Fibroblast of lung (primary cell): ENCODE results near the gene IQSEC3. TPM values are rescaled to one million over a fixed set of nuclear protein-coding genes. Genes with fewer than 3 reads are reported as not detected.

ENCODE experiments used
- DNase-seq, 2 donors: peaks; one replicate each; pipeline versions ENCODE4 v3.0.0 to v3.0.0-alpha.2; 2010; ENCODE audit warnings: low read depth in 2 of 2
- H2AFZ ChIP-seq: 2 replicates; pipeline ENCODE4 v1.5.1; 2012; ENCODE audit warnings: low read length, control low read depth, inconsistent platforms
- H3K27ac ChIP-seq: 2 replicates; pipeline ENCODE4 v1.5.1; 2011; ENCODE audit warnings: low read length, control low read depth; ENCODE audit not compliant: insufficient read depth
- H3K27me3 ChIP-seq: 2 replicates; pipeline ENCODE4 v1.5.1; 2011; ENCODE audit warnings: mild to moderate bottlenecking, low read length; ENCODE audit not compliant: control insufficient read depth, insufficient read depth
- H3K36me3 ChIP-seq: 2 replicates; pipeline ENCODE4 v1.5.1; 2011; ENCODE audit warnings: low read length; ENCODE audit not compliant: control insufficient read depth, insufficient read depth
- H3K4me1 ChIP-seq: 2 replicates; pipeline ENCODE4 v1.5.1; 2011; ENCODE audit warnings: low read length; ENCODE audit not compliant: control insufficient read depth, insufficient read depth; ENCODE audit errors: extremely low read depth
- H3K4me2 ChIP-seq: 2 replicates; pipeline ENCODE4 v1.5.1; 2011; ENCODE audit warnings: low read length, control low read depth; ENCODE audit not compliant: insufficient read depth; ENCODE audit errors: extremely low read depth
- H3K4me3 ChIP-seq, 4 experiments: fragments of 200-600 bp in 1 of 4; sonication (generic) in 1 of 4; replicated peaks in 1 of 4; 2 replicates each; pipeline ENCODE4 v1.5.1; 2011 to 2016; ENCODE audit warnings: low read length in 4 of 4, low read depth in 3 of 4, mild to moderate bottlenecking in 3 of 4, control low read depth in 2 of 4, inconsistent platforms in 1 of 4, mixed read lengths in 1 of 4; ENCODE audit not compliant: insufficient read depth in 1 of 4; ENCODE audit errors: control extremely low read depth in 1 of 4
- H3K79me2 ChIP-seq: 2 replicates; pipeline ENCODE4 v1.5.1; 2012; ENCODE audit warnings: mild to moderate bottlenecking, low read length, inconsistent platforms; ENCODE audit not compliant: control insufficient read depth, insufficient read depth
- H3K9ac ChIP-seq: 2 replicates; pipeline ENCODE4 v1.5.1; 2011; ENCODE audit warnings: mild to moderate bottlenecking, low read length, control low read depth; ENCODE audit not compliant: insufficient read depth
- H3K9me3 ChIP-seq: 2 replicates; pipeline ENCODE4 v1.5.1; 2012; ENCODE audit warnings: low read depth, low read length; ENCODE audit not compliant: control insufficient read depth, insufficient read depth
- H4K20me1 ChIP-seq: 2 replicates; pipeline ENCODE4 v1.5.1; 2011; ENCODE audit warnings: low read length; ENCODE audit not compliant: control insufficient read depth, insufficient read depth; ENCODE audit errors: extremely low read depth
- EZH2 ChIP-seq: IDR thresholded peaks from 2 replicates; pipeline ENCODE4 v1.5.1; 2012; ENCODE audit warnings: low read length, control low read depth, mild to moderate bottlenecking; ENCODE audit errors: missing control alignments
- polyA plus RNA-seq, 2 donors: library from polyadenylated mRNA; depleted of rRNA in 1 of 2; stranded (reverse) in 1 of 2; unstranded in 1 of 2; fragments of >200 nt; gene quantifications; 2 replicates each; pipeline ENCODE4 v1.2.1, GENCODE V29; 2011 to 2012; ENCODE audit warnings: missing spikeins in 1 of 2
- total RNA-seq: library from RNA; depleted of rRNA; stranded (reverse); fragments of >200 nt; gene quantifications from 2 replicates; pipeline ENCODE4 v1.2.1, GENCODE V29; 2014
- TF ChIP-seq, protein P1 (sequence below), 2 donors: IDR thresholded peaks in 1 of 2; conservative IDR thresholded peaks in 1 of 2; 1 replicate in 1 of 2; 2 replicates in 1 of 2; pipeline ENCODE4 v1.5.1; 2011 to 2012; ENCODE audit warnings: low read length in 2 of 2, control low read depth in 1 of 2, inconsistent platforms in 1 of 2, low read depth in 1 of 2, mild to moderate bottlenecking in 1 of 2

IQSEC3 gene
- total and polyA plus RNA-seq, 2 donors (not counting 1 experiment from before 2014, with no cell fraction given), result 0.14 to 1.3 TPM

DNA sequence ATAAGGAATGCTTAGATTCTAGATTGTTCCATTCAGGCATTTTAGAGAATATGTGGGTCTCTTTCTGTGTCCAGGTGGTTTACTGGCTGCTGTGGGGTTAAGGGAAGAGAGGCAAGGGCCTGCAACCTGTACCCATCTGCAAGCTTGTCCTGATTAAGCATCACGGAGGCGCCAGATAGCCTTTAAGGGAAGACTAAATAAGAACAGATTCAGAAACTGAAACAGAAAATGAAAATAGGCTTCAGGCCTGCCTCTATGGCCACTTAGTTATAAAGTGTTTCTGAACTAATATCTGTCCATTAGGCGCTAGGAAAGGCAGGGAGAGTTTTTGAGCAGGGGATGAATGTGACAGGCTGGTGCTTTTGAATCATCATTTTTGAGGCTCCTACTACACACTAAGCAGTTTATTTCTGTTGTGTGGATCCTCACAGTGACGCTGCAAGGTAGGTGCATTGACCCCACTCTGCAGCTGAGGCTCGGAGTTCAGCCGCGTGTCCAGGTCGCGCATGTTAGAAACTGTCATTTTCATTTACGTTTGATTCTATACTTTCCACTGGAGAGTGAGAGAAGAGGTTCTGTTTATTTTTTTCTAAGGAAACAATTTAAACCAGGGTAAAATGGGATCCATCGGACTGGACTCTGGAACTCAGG is 100.0 kb downstream of the IQSEC3 start:
- H3K27me3 ChIP-seq, result peaks cover 7% of the 10 kb centered on the region
- H3K4me2 ChIP-seq, result no peak overlapping the region
- H3K79me2 ChIP-seq, result no peaks in the 10 kb centered on the region
- H3K9me3 ChIP-seq, result no peaks in the 10 kb centered on the region
- no peaks in the 10 kb centered on the region for H4K20me1 ChIP-seq
- no peak overlapping the region for H2AFZ ChIP-seq
- DNase-seq, result no peak
- H3K4me3 ChIP-seq, result no peak overlapping the region
- no peak overlapping the region for H3K27ac ChIP-seq
- H3K4me1 ChIP-seq, result no peaks in the 10 kb centered on the region
- TF ChIP-seq, protein P1, sequence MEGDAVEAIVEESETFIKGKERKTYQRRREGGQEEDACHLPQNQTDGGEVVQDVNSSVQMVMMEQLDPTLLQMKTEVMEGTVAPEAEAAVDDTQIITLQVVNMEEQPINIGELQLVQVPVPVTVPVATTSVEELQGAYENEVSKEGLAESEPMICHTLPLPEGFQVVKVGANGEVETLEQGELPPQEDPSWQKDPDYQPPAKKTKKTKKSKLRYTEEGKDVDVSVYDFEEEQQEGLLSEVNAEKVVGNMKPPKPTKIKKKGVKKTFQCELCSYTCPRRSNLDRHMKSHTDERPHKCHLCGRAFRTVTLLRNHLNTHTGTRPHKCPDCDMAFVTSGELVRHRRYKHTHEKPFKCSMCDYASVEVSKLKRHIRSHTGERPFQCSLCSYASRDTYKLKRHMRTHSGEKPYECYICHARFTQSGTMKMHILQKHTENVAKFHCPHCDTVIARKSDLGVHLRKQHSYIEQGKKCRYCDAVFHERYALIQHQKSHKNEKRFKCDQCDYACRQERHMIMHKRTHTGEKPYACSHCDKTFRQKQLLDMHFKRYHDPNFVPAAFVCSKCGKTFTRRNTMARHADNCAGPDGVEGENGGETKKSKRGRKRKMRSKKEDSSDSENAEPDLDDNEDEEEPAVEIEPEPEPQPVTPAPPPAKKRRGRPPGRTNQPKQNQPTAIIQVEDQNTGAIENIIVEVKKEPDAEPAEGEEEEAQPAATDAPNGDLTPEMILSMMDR (conservative IDR thresholded peaks at IDR 0.05 in 1 of 2, IDR thresholded peaks at IDR 0.05 in 1 of 2; ENCODE audit: low read depth in 1 of 2, low read length in 2 of 2), result no peak
- no peak for TF ChIP-seq EZH2
- H3K36me3 ChIP-seq, result no peaks in the 10 kb centered on the region
- H3K9ac ChIP-seq, result no peak overlapping the region

DNA sequence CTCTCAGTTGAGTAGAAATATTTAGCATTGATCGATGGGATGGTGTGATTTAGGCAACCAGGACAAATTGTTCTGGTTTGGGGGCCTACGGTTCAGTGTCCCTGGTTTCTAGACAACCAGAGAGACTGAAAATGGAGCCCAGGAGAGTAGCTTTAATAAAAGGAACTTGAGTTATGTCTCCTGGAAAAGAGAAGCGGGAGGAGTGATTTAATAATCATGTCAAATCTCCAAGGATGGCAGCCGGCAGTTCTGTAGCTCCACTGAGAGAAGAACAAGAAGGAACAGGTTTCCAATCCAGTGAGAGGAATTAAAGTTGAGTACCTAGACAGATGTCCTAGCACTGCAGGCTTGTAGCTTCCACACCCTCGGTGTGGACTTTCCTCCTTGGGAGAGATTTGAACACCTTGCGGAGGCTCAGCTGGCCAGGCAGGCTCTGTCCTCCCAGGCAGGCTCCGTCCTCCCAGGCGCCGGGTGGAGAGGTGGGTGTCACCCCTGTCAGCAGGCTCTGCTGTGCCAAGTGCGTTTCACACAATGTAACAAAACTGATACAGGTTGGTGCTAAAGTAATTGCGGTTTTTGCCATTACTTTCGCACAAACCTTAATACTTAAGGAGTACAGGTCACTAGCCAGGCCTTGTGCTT is 101.5 kb downstream of the IQSEC3 start:
- H3K4me2 ChIP-seq, result no peak overlapping the region
- no peaks in the 10 kb centered on the region for H3K9me3 ChIP-seq
- H2AFZ ChIP-seq, result no peak overlapping the region
- peaks cover 7% of the 10 kb centered on the region for H3K27me3 ChIP-seq
- no peak overlapping the region for H3K27ac ChIP-seq
- no peaks in the 10 kb centered on the region for H3K79me2 ChIP-seq
- no peak overlapping the region for H3K9ac ChIP-seq
- no peak overlapping the region for H3K4me3 ChIP-seq
- DNase-seq, result no peak
- TF ChIP-seq, protein P1 (conservative IDR thresholded peaks at IDR 0.05 in 1 of 2, IDR thresholded peaks at IDR 0.05 in 1 of 2; ENCODE audit: low read depth in 1 of 2, low read length in 2 of 2), result no peak
- TF ChIP-seq EZH2, result no peak
- no peaks in the 10 kb centered on the region for H3K36me3 ChIP-seq
- no peaks in the 10 kb centered on the region for H4K20me1 ChIP-seq
- H3K4me1 ChIP-seq, result no peaks in the 10 kb centered on the region

DNA sequence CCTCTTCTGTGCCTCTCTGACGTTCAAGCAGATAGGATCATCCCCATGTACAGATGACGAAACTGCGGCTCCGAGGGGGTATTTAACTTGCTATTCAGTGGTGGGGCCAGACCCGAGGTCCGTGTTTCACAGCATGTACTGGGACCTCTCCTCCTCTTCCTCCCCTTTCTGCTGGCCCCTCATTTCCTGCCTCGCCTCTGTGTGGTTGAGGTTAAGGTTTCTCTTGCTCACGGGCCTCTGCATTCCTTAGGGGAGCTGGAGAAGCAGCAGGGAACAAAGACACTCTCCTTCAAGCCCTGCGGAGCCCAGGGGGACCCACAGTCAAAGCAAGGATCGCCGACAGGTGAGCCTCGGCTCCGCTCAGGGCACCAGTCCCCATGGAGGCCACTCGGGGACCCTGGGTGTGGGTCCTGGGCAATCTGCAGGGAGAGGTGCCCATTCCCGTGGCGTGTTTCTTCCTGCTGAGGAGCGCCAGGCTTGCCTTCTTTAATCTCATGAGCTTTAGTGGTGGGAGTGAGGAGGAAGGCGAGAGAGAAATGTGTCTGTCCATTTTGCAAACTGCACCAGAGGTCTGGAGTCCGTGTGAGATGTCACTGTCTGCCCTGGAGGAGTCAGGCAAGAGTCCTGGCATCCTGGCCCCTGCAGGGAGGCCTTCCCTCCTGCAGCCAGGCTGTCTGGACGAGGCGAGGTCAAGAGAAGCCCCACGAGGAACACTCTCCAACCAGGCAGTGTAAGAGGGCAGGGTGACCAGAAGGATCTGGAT is 102.4 kb downstream of the IQSEC3 start:
- Histone ChIP-seq H3K27ac (no peak overlapping the region), H3K27me3 (peaks cover 9% of the 10 kb centered on the region), H3K4me1 (no peaks in the 10 kb centered on the region), H2AFZ (no peak overlapping the region), H3K4me3 (no peak overlapping the region), H3K9ac (no peak overlapping the region), H3K79me2 (no peaks in the 10 kb centered on the region), H4K20me1 (no peaks in the 10 kb centered on the region), H3K4me2 (no peak overlapping the region), H3K36me3 (no peaks in the 10 kb centered on the region), H3K9me3 (no peaks in the 10 kb centered on the region)
- no peak for TF ChIP-seq EZH2
- TF ChIP-seq, protein P1 (conservative IDR thresholded peaks at IDR 0.05 in 1 of 2, IDR thresholded peaks at IDR 0.05 in 1 of 2; ENCODE audit: low read depth in 1 of 2, low read length in 2 of 2), result no peak
- peak in 1 of 2 donors; percentile 34 for DNase-seq
